ENCODE data around the gene ALK.

ALK gene

DNA sequence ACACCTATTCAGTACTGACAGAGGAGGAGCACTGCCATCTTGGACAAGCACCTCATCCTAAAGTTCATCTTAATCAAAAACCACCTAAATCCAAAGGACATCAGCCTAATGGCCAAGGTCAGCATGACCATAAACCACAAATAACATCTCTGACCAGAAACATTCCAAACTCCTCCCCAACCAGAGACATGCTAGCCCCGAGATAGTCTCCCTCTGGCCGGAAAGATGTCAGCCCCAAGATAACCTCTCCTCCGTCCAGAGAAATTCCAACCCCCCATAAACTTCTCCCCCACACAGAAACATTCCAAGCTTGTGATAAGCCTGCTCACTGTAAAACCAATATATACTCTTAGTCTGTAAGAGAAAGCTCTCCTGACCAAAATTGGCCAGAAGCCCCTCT lies 545.5 kb downstream of the ALK start:
- H3K4me3 ChIP-seq (ENCODE audit: low read depth, low read length), result no peak overlapping the region
- no peak for DNase-seq (ENCODE audit: low read depth)

DNA sequence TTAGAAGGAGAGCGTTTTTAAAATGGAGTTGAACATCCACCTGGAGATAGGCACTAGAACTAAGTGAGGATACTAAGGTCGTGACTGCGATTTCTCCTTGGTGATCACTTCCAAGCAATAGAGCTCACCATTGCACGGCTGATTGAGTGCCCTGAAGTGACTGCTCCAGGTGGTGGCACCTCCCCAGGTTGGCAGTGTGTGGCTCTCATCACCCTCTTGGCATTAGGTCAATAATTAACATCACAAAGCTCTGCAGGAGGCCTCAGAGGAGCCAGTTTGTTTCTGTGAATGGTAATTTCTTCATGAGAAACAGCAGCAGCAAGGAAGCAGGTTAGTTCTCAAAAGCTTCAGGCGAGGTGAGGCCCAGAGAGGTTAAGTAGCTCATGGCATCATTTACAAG lies 546.6 kb downstream of the ALK start:
- DNase-seq (ENCODE audit: low read depth), result no peak
- no peak overlapping the region for H3K4me3 ChIP-seq (ENCODE audit: low read depth, low read length)

DNA sequence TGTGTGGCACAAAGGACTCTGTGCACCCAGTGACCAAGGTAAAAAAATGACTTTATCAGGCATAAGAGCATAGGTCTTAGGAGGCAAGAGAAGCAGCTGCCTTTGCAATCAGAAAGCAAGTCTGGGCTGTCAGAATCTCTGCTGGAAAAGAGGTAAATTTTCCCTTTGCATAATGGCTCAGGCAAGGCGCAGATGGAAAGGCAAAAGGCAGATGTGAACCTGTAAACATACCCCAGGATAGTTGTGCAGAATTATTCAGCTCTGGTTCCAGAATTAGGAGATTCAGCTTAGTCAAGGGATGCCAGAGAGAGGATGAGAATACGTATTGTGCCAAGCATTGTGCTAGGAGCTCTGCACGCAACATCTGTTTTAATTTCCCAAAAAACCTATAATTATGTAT lies 547.5 kb downstream of the ALK start:
- no peak for DNase-seq (ENCODE audit: low read depth)
- H3K4me3 ChIP-seq (ENCODE audit: low read depth, low read length), result no peak overlapping the region

DNA sequence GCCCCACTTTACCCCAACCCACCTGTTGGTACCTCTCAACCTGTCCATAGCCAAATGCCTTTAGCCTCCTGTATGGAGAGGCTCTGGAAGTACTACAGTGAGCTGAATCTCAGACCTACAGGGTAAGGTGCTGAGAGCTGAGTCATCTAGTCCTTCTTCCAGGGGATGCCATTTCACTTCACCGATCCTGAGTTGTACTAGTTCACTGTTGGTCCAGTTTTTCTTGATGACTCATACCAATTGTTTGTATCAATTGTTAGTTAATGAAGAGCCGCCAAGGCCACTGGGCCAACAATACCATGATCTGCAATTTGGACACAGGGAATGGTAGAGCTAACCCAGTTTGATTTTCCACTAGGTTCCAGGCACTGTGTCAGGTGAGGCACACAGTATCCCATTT lies 549.2 kb downstream of the ALK start:
- H3K4me3 ChIP-seq (ENCODE audit: low read depth, low read length), result no peak overlapping the region
- DNase-seq (ENCODE audit: low read depth), result no peak

DNA sequence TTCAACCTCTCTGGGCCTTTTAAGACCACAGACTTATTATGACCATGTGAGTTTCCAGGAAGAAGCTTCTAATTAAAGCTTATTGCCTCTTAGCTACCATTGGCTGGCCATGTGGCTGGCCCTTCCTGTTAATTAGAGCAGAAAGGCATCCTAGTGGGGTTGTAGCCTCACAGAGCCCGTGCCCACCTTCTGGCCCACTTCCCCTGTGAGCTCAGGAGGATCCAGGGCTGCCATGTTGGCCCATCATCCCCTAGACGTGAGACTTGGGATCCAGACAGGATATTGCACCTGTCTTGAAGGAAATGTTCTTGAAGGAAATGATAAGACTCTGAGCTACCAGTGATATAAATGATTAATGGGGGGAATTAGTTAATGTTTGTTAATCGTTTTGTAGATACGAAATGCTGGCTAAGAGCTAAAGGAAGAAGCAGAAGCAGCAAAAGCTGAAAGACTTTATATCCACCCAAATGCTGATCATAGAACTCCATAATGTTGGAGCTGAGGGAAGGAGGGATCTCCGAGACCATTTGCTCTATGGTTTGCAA lies 550.7 kb downstream of the ALK start:
- DNase-seq (ENCODE audit: low read depth), result no peak
- H3K4me3 ChIP-seq (ENCODE audit: low read depth, low read length), result no peak overlapping the region

DNA sequence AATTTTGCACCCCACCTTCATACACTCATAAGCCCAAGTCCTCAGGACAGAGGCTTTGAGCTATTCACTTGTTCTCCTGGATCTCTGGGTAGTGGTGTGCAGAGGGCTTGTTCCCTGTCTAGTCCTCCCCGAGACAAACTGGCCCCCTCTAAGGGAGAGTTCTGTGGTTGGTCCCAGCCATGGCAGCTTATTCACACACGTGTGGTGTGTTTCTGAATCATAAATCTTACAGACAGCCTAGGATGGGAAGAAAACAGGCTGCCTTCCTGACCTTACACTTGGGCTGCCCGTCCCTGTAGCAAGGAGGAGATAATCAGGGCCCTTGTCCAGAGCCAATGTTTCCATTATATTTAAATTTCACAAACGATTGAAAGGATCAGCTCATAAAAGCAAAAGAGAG lies 551.2 kb downstream of the ALK start:
- DNase-seq (ENCODE audit: low read depth), result no peak
- no peak overlapping the region for H3K4me3 ChIP-seq (ENCODE audit: low read depth, low read length)

DNA sequence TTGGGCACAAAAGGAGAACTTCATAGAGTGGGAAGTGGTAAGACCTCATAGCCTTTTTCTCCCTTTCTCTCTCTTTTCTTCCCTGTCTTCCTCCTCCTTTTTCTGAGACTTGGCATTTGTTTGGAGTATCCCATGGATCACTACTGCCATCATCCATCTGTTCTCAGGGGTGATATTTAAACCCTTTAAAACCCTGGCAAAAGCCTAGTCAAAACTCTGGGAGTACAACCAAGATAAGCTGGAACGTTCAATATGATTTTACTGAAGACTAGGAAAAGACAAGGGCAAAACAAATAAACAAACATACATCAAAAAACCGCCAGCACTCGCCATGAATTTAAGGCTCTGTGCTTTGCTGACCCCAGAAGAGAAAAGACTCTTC lies 552.7 kb downstream of the ALK start:
- no peak for DNase-seq (ENCODE audit: low read depth)
- H3K4me3 ChIP-seq (ENCODE audit: low read depth, low read length), result no peak overlapping the region

DNA sequence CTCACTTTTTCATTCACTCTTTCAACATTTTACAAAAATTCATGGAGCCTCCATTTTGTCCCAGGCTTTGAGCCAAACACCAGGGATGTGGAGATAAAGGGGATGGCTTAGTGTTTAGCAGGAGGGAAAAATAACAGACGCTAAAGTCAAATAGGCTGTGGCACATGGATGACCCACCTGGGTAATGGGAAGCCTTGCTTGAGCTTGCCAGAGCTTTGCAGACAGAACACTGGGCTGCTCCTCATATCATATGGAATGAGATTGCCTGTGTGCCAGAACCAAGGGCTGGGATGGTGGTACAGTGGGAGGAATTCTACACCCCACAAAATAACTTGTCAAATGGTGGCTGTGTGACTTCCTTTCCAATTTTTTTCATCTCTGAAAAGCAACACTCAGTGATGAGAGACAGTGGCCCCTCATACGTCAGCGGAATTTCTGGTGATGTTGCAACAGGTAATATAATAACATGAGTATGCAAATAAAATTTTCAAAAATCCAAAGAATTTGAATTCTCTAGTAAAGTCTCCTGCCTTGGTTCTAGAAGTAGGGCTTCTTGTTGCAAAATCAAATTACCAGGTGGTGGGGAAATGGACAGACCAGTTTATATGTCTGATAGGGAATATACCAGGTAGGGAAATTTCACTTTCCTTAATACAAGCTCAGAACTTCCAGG lies 553.3 kb downstream of the ALK start:
- H3K4me3 ChIP-seq (ENCODE audit: low read depth, low read length), result no peak overlapping the region
- peak; percentile 22 for DNase-seq (ENCODE audit: low read depth)

DNA sequence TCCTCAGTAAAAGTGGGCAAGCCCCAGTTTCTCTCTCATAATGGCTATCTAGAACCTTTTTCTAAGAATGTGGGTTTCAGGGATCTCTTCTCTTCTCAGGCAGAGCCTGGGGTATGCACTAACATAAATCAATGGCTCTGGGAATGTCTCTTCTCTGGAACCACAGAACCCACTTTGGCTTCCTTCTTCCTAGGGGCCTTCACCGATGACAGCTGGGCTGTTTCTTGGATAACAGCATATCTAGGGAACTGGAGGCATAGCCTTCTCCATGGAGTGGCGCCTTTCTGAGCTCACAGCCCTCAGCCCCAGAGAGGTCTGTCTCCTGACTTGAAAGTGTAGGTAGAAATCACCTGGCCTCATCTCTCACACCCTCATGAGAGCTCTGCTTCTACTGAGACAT lies 558.3 kb downstream of the ALK start:
- DNase-seq (ENCODE audit: low read depth), result no peak
- H3K4me3 ChIP-seq (ENCODE audit: low read depth, low read length), result no peak overlapping the region

DNA sequence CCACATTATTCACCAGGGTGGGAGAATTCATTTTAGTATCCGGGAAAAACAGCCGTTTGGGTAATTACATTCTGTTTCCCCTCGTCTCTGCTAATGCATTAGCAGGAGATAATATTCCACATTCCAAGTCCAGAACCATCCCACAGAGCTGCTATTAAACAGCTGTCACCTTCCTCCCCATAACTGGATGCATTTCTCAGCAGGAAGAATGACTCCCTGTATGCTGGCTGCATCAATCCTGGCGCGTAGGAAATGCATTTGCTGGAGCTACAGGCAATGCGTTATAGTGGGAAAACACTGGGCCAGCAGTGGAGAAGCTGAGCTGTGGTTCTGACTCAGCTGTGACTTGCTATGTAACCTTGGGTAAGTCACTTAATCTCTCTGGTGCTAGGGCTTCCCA lies 560.2 kb downstream of the ALK start:
- peak; percentile 46 for DNase-seq (ENCODE audit: low read depth)
- H3K4me3 ChIP-seq (ENCODE audit: low read depth, low read length), result no peak overlapping the region

DNA sequence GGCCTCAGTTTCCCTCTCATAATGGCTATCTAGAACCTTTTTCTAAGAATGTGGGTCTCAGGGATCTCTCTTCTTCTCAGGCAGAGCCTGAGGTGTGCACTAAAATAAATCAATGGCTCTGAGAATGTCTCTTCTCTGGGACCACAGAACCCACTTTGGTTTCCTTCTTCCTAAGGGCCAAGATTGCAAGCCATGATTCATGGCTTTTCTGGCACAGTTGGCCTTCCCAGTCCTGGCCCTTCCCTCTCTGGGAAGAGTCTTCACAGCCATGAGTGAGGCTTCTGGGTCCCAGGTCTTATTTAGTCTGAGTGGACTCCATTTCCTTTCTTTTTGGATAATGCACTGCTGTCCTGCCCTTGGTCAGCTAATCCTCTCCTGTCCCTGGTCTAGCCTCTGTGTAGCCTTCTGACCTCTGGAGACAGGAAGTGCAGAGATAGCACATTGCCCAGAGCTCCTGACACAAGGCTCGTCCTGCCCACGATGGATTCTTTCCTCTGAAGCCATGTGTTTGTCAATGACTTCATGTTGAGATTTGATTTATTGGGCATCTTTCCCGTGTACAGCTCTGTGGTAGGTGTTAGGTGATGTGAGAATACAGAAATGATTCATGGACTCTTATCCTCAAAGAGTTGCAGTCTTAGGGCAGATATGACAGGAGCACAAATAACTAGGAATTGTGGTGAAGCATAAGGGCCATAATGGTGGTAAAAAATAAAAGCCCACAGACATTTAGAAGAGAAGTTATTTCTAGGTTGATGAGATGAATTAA lies 561.2 kb downstream of the ALK start:
- H3K4me3 ChIP-seq (ENCODE audit: low read depth, low read length), result no peak overlapping the region
- DNase-seq (ENCODE audit: low read depth), result no peak

DNA sequence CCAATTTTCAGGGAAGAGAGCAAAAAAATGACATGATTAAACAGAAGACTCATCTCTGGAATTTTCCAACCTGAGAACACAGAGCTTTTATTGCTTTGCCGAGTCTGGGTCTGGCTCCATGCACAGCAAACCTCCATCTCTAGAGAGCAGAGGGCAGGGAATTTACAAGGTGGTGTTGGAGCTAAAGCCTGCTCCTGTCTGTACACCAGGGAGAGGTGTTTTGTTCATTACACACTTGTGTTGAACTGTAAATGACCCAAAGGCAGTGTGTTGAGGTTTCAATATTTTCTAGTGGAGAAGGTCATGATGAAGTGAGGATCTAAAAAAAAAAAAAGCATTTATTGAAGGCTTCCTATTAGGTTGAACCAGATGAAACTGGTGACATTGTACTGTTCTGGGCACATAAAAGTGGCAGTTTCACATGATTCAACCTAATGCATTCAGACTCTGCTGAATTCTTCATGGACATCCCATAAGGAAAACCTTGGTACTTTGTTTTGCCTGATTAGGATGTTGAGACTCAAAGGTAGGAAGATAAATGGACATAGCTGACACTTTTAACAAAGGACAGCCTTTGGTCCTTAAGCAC lies 567.9 kb downstream of the ALK start:
- no peak for DNase-seq (ENCODE audit: low read depth)
- no peak overlapping the region for H3K4me3 ChIP-seq (ENCODE audit: low read depth, low read length)

DNA sequence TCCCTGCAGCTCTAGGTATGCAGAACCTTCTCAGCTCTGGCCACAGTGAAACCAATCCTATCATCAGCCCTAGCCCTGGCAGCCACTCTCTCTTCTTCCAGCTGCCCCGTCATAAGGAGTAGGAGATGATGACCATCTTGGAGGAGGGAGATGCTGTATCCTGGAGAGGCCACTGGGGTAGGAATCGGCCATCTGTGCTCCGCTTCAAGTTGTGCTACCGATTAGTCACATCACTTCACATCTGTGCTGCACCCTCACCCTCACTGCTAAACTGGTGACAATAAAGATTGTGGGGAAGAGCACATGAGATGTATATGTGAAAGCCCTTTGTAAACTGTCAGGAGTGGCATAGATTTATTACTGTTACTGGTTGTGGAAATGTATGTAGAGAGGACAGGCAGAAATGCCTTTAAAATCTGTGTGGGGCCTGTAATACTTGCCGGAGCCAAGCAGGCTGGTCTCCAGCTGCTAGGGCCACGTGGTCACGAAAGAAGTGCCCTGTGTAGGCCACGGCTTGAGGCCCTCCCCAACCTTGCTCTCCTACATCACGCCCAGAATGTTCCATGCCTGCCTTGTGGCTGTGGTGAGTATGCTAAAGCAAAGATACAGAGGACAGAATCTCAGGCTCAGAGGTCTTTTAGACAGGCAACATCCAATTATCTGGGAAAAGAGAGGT lies 569.3 kb downstream of the ALK start:
- DNase-seq (ENCODE audit: low read depth), result no peak
- H3K4me3 ChIP-seq (ENCODE audit: low read depth, low read length), result no peak overlapping the region

DNA sequence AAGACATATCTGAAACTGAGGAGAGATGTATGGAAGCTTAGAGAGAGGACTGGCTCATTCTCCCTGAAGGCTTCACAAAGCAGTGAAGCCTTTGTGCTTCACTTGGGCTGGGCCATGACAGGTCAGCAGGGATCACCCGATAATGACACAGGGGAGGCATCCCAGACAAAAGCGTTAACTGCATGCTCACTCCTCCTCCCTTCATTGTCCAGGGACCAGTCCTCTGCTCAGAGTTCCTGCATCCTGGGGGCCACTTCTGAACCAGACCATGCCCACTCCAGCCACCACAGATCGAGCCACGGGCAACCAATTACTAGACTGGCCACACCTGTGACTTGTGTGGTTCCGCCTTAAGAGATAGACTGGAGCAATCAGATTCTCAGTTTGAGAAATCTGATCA lies 570.1 kb downstream of the ALK start:
- no peak for DNase-seq (ENCODE audit: low read depth)

DNA sequence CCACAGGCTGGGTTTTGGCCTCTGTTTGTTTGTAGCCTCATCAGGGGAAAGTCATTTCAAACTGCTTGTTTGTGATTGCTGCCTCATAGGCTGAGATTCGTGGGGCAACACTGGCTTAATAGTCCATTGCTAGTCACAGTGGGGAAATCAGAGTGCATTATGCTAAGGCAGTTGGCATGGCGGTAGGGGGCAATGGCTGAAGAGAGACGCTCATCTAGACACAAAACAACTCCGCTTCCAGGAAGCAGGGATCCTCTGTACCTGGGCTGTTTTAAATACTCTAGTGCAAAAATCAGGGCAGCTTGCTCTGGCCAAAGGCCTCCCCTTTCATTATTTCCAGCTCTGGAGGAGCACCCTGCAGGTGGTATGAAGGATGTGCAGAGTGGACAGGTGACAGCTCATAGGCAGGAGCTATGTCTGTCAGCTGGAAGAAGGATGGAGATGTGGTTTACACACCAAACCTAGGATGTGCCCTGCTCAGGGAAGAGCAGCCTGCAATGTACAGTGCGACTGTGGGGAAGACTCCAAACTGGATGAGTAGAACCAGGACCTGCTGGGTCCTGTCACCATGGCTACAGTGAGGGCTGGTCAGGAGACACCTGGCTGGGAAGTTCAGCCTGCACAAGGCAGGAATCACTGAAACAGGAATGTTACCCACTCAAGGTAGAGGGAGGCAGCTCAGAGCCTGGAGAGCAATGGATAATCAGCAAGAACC lies 571.9 kb downstream of the ALK start:
- H3K4me3 ChIP-seq (ENCODE audit: low read depth, low read length), result no peak overlapping the region
- DNase-seq (ENCODE audit: low read depth), result no peak

More for the DNA sequence above, 570.1 kb downstream of the ALK start:
- no peak overlapping the region for H3K4me3 ChIP-seq (ENCODE audit: low read depth, low read length)

DNA sequence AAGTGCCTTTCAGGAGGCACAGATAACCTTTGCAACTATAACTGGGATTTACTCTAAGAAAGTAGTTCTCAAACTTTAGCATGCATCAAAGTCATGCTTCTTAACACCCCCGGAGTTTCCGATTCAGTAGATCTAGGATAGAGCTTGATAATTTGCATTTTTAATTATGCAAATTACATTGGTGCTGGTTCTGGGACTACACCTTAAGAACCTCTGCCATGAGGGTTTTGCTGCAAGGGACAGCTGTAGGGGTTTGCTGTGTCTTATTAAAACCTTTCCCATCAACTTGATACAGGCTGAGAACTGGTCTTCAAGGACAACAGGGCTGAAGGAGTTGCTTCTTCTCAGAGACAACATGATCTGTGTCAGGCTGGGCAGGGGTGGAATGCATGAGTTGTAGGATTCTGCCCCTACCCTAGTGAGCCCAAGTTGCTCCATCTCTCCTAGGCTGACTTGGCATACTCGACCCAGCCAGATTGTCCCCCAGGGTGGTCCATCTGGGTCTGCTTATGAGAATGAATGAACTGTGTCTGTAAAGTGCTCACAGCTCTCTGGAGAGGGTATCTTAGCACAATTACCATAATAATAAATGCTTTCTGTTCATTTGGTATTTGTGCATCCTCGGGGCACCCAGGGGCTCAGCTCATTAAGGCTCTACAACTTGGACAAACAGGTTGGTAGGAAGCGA lies 573.5 kb downstream of the ALK start:
- no peak for DNase-seq (ENCODE audit: low read depth)
- H3K4me3 ChIP-seq (ENCODE audit: low read depth, low read length), result no peak overlapping the region

DNA sequence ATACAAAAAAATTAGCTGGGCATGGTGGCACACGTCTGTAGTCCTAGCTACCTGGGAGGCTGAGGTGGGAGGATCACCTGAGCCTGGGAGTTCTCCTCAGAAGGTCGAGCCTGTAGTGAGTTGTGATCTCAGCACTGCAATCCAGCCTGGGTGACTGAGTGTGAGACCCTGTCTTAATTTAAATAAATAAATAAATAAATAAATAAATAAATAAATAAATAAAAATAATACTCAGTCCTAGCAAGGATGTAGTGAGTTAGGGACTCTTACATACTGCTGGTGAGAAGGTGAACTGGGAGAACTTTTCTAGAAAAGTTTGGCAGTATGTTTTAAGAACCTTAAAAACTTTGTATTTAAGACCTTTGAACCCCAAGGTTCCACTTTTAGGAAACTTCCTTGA lies 576.1 kb downstream of the ALK start:
- no peak for DNase-seq (ENCODE audit: low read depth)
- H3K4me3 ChIP-seq (ENCODE audit: low read depth, low read length), result no peak overlapping the region

DNA sequence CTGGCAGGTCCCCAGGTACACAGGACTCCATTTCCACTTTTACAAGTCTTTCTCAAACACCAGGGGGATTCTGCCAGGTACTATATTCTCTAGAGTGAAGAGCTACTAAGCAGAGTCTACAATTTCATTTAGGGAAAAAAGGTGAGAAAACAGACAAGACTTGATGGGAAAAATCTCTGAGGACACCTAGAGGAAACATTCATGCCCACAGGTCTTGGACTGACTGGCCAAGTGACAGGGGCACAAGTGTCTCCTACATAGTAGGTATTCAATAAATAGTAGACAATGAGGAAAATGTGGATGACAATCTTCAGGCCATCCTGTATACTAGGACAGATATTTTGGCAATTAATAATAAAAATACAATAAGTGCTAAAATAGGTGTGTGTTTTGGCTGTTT lies 577.6 kb downstream of the ALK start:
- no peak for DNase-seq (ENCODE audit: low read depth)
- no peak overlapping the region for H3K4me3 ChIP-seq (ENCODE audit: low read depth, low read length)
